Loucy (cell line): ENCODE results near the gene HOXB1.

Source experiments
- H2AFZ ChIP-seq: fragments of 200-600 bp; sonication (generic); 2 replicates; pipeline ENCODE4 v1.6.0; 2016; ENCODE audit warnings: antibody characterized with exemption, mild to moderate bottlenecking, low read length, moderate library complexity
- H3F3A ChIP-seq: fragments of 200-600 bp; 2 replicates; pipeline ENCODE4 v1.6.0; 2016; ENCODE audit warnings: antibody characterized with exemption, low read depth, mild to moderate bottlenecking
- H3K27me3 ChIP-seq: fragments of 200-600 bp; sonication (generic); 2 replicates; pipeline ENCODE4 v1.6.1; 2014; ENCODE audit warnings: low read length, mild to moderate bottlenecking; ENCODE audit not compliant: insufficient read depth, poor library complexity, severe bottlenecking
- H3K36me3 ChIP-seq: fragments of 200-600 bp; sonication (generic); 2 replicates; pipeline ENCODE4 v1.6.1; 2016; ENCODE audit warnings: low read length; ENCODE audit not compliant: insufficient read depth
- H3K4me1 ChIP-seq: fragments of 200-600 bp; sonication (generic); 2 replicates; pipeline ENCODE4 v1.5.1; 2014; ENCODE audit warnings: low read length, mild to moderate bottlenecking; ENCODE audit not compliant: insufficient read depth, poor library complexity, severe bottlenecking
- H3K4me2 ChIP-seq: fragments of 200-600 bp; sonication (generic); 2 replicates; pipeline ENCODE4 v1.6.0; 2014; ENCODE audit warnings: antibody characterized with exemption, low read length, low read depth, mild to moderate bottlenecking; ENCODE audit not compliant: poor library complexity, severe bottlenecking
- H3K4me3 ChIP-seq: fragments of 200-600 bp; sonication (generic); 2 replicates; pipeline ENCODE4 v1.5.1; 2014; ENCODE audit warnings: low read length, mild to moderate bottlenecking, mixed read lengths; ENCODE audit not compliant: poor library complexity, severe bottlenecking
- H3K79me2 ChIP-seq: fragments of 200-600 bp; sonication (generic); 2 replicates; pipeline ENCODE4 v1.6.1; 2014; ENCODE audit warnings: low read length; ENCODE audit not compliant: insufficient read depth
- H3K9ac ChIP-seq: fragments of 200-600 bp; sonication (generic); 2 replicates; pipeline ENCODE4 v1.6.0; 2014; ENCODE audit warnings: mild to moderate bottlenecking, low read depth, low read length, moderate library complexity; ENCODE audit not compliant: poor library complexity, severe bottlenecking
- H3K9me2 ChIP-seq: fragments of 200-600 bp; sonication (generic); replicated peaks from 2 replicates; pipeline ENCODE4 v1.6.1; 2016; ENCODE audit warnings: low read depth, low read length, mixed read lengths
- H3K9me3 ChIP-seq: fragments of 200-600 bp; sonication (generic); 2 replicates; pipeline ENCODE4 v1.6.1; 2014; ENCODE audit warnings: mild to moderate bottlenecking, antibody characterized with exemption, low read length, low read depth; ENCODE audit not compliant: insufficient read depth
- H4K20me1 ChIP-seq: fragments of 200-600 bp; sonication (generic); 2 replicates; pipeline ENCODE4 v1.6.0; 2014; ENCODE audit warnings: antibody characterized with exemption, low read length, mild to moderate bottlenecking; ENCODE audit not compliant: insufficient read depth, poor library complexity, severe bottlenecking
- EZH2phosphoT487 ChIP-seq: fragments of 200-600 bp; IDR thresholded peaks from 2 replicates; pipeline ENCODE4 v1.6.1; 2018; ENCODE audit warnings: antibody characterized with exemption, mild to moderate bottlenecking, moderate library complexity, borderline replicate concordance
- TF ChIP-seq, protein P1 (sequence below): fragments of 200-600 bp; sonication (generic); conservative IDR thresholded peaks from 2 replicates; pipeline ENCODE4 v1.5.1; 2014; ENCODE audit warnings: mild to moderate bottlenecking, antibody characterized with exemption, low read length

HOXB1 gene

GRCh38 chr17:48530887-48531272 lies at the start of gene HOXB1:
Gene HOXB1, minus strand, starts transcription at chr17:48531011. Its CDS starts 107 bp downstream, at chr17:48530904.
- Histone ChIP-seq H3K9me2 (no peaks in the 10 kb centered on the region), H3K79me2 (no peaks in the 10 kb centered on the region), H3K9ac (no peak within 1 kb of the TSS), H3F3A (no peaks in the 10 kb centered on the region), H3K27me3 (no peaks in the 10 kb centered on the region), H3K4me3 (no peak within 1 kb of the TSS), H4K20me1 (no peaks in the 10 kb centered on the region), H3K4me1 (peaks cover 4% of the 10 kb centered on the region), H3K36me3 (no peaks in the 10 kb centered on the region), H2AFZ (no peak within 1 kb of the TSS), H3K9me3 (no peaks in the 10 kb centered on the region), H3K4me2 (no peak within 1 kb of the TSS)
- no peak for TF ChIP-seq EZH2phosphoT487

DNA sequence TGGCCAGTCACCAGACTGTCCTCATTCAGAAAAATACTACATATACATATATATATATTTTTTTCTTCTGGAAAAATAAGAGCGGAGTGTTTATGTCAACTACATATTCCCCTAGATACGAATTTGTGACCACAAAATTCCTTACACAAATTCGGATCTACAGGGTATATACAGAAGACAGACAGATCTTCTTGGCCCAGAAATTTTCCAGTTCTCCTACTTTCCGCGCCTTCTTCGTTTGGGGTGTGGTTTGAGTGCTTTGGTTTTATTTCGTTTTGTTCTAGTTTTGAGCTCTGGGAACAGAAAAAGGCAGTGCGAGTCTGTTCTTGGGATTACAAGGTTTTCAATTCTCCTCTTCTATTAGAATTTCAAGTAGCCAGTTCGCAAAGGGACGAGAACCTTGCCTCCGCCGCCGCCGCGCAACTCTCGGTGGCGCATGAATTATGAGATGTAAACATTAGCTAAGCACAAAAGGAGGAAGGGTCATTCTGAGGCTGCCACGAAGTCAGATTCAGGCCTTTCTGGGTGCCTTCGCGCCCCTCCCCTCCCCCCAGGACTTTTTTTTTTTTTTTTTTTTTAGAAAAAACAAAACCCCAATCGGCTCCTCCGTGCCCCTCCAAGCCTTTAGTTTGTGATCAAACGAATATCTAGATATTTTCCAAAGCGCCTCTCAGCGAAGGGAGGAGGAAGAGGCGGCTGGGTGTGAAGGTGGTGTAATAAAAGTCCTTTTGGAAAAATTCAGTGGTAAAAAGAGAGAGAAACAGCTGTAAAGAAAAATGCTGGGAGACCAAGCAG lies 49.1 kb upstream of the HOXB1 start:
- Histone ChIP-seq H3K4me2 (peak overlapping the region; percentile 98), H3K9me2 (no peaks in the 10 kb centered on the region), H3K9me3 (no peaks in the 10 kb centered on the region), H2AFZ (no peak overlapping the region), H3K4me3 (peak overlapping the region; percentile 89), H3K79me2 (peaks cover 98% of the 10 kb centered on the region), H3F3A (peaks cover 9% of the 10 kb centered on the region; the same call in 1 of the 2 replicates), H3K9ac (peak overlapping the region; percentile 100), H4K20me1 (peaks cover 81% of the 10 kb centered on the region), H3K4me1 (peaks cover 58% of the 10 kb centered on the region), H3K27me3 (peaks cover 31% of the 10 kb centered on the region), H3K36me3 (peaks cover 56% of the 10 kb centered on the region)
- TF ChIP-seq, protein P1, sequence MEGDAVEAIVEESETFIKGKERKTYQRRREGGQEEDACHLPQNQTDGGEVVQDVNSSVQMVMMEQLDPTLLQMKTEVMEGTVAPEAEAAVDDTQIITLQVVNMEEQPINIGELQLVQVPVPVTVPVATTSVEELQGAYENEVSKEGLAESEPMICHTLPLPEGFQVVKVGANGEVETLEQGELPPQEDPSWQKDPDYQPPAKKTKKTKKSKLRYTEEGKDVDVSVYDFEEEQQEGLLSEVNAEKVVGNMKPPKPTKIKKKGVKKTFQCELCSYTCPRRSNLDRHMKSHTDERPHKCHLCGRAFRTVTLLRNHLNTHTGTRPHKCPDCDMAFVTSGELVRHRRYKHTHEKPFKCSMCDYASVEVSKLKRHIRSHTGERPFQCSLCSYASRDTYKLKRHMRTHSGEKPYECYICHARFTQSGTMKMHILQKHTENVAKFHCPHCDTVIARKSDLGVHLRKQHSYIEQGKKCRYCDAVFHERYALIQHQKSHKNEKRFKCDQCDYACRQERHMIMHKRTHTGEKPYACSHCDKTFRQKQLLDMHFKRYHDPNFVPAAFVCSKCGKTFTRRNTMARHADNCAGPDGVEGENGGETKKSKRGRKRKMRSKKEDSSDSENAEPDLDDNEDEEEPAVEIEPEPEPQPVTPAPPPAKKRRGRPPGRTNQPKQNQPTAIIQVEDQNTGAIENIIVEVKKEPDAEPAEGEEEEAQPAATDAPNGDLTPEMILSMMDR = no peak
- no peak for TF ChIP-seq EZH2phosphoT487

DNA sequence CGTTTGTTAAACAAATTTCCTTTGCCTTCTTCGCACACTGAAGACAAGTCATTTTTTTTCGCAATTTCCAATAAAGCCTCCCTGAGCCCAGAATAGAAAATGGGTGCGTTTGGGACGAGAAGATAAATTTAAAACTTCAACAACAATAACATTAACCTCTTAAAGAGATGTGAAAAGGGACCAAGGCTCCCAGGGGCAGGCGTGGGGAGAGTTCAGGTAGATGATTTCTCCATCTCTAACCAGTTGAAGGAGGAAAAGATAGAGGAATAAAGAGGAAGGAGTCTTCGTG lies 48.6 kb upstream of the HOXB1 start:
- peaks cover 62% of the 10 kb centered on the region for H3K4me1 ChIP-seq
- peak overlapping the region; percentile 89 for H3K4me3 ChIP-seq
- H3K36me3 ChIP-seq = peaks cover 60% of the 10 kb centered on the region
- peak overlapping the region; percentile 100 for H3K9ac ChIP-seq
- peak overlapping the region; percentile 98 for H3K4me2 ChIP-seq
- H3K9me3 ChIP-seq = no peaks in the 10 kb centered on the region
- peaks cover 31% of the 10 kb centered on the region for H3K27me3 ChIP-seq
- peaks cover 81% of the 10 kb centered on the region for H4K20me1 ChIP-seq
- peaks cover 98% of the 10 kb centered on the region for H3K79me2 ChIP-seq
- peaks cover 9% of the 10 kb centered on the region; the same call in 1 of the 2 replicates for H3F3A ChIP-seq
- H3K9me2 ChIP-seq = no peaks in the 10 kb centered on the region
- no peak overlapping the region for H2AFZ ChIP-seq
- no peak for TF ChIP-seq EZH2phosphoT487
- TF ChIP-seq, protein P1 = no peak
